PC-3 (cell line): ENCODE data around the gene SRRM2.

Experiments used
- EZH2 ChIP-seq: fragments of 300-600 bp; sonication (generic); IDR thresholded peaks from one replicate; pipeline ENCODE4 v1.6.1; 2017; ENCODE audit warnings: antibody characterized with exemption, mild to moderate bottlenecking, low read length; ENCODE audit not compliant: unreplicated experiment
- TF ChIP-seq, protein P1 (sequence below): fragments of 300-600 bp; sonication (generic); conservative IDR thresholded peaks from 2 replicates; pipeline ENCODE4 v1.5.1; 2017; ENCODE audit warnings: antibody characterized with exemption, low read depth, mild to moderate bottlenecking, low read length

DNA sequence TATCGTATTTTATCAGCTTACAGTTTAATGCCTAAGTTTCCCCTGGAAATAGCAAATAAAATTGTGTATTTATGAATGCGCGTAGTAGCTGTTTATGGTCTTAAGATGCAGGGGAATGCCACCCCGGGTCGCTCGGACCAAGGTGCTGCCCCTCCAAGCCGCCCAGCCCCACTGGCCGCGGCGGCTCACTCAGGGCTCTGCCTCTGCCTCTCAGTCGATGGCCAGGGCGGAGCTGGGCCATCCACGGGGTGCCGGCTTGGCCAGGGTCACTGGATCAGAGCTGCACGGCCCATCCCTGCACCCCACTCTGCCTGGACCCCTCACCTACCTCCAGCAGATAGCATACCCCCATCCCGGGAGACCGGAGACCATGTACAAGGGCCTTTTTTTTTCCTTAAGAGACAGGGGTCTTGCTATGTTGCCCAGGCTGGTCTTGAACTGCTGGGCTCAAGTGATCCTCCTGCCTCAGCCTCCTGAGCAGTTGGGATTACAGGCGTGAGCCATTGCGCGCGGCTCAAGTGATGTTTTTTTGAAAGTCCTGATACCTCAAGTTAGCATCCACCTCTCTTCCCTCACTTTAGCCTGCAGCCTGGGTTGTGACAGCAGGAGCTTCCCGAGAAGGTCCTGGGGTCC is 43.4 kb upstream of the SRRM2 start:
- TF ChIP-seq, protein P1, sequence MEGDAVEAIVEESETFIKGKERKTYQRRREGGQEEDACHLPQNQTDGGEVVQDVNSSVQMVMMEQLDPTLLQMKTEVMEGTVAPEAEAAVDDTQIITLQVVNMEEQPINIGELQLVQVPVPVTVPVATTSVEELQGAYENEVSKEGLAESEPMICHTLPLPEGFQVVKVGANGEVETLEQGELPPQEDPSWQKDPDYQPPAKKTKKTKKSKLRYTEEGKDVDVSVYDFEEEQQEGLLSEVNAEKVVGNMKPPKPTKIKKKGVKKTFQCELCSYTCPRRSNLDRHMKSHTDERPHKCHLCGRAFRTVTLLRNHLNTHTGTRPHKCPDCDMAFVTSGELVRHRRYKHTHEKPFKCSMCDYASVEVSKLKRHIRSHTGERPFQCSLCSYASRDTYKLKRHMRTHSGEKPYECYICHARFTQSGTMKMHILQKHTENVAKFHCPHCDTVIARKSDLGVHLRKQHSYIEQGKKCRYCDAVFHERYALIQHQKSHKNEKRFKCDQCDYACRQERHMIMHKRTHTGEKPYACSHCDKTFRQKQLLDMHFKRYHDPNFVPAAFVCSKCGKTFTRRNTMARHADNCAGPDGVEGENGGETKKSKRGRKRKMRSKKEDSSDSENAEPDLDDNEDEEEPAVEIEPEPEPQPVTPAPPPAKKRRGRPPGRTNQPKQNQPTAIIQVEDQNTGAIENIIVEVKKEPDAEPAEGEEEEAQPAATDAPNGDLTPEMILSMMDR, result no peak
- TF ChIP-seq EZH2, result no peak
